GM19468 (cell line): Measurements from ENCODE around the gene MEIS2.

Experiments
- ATAC-seq: cut with Tn5 transposase; IDR thresholded peaks from one replicate; pipeline ENCODE4 v1.9.1; 2021; ENCODE audit warnings: mild to moderate bottlenecking, moderate library complexity, moderate number of reproducible peaks; ENCODE audit not compliant: unreplicated experiment; ENCODE audit errors: extremely low read depth

Gene MEIS2

GRCh38 chr15:37099319-37100108, 835 bp downstream of the MEIS2 start:
- no peak for ATAC-seq

GRCh38 chr15:37098468-37099318, 1.7 kb downstream of the MEIS2 start:
- no peak for ATAC-seq

GRCh38 chr15:37097144-37097919, 3.0 kb downstream of the MEIS2 start:
- no peak for ATAC-seq

DNA sequence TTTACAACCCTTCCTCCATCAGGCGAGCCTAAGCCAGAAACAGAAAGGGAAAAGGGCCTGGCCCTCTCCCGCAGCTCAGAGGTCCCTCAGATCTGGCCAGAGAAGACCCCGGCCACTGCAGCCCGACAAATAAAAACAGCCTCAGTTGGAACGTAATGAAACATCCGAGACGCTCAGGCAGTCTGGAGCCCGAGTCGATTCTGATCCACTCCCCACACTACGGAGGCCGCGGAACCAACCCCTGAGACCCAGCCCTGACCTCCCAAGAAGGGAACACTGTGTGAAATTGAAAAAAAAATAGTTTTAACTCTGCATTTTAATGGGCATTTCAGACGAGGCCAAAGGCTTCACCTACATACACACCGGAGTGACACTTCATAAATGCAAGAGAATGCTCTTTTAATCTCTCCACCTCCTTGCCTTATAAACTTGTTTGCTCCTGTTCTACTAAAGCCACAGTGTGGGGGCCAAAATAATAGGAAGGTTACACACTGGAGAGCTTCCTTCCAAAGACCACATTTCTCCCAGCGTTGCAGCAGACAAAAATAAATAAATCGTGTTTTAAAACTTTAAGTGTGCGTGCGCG, 3.7 kb downstream of the MEIS2 start:
- ATAC-seq = no peak

- ATAC-seq = no peak
Measured at GRCh38 chr15:37095770-37096557, 4.4 kb downstream of the MEIS2 start.

DNA sequence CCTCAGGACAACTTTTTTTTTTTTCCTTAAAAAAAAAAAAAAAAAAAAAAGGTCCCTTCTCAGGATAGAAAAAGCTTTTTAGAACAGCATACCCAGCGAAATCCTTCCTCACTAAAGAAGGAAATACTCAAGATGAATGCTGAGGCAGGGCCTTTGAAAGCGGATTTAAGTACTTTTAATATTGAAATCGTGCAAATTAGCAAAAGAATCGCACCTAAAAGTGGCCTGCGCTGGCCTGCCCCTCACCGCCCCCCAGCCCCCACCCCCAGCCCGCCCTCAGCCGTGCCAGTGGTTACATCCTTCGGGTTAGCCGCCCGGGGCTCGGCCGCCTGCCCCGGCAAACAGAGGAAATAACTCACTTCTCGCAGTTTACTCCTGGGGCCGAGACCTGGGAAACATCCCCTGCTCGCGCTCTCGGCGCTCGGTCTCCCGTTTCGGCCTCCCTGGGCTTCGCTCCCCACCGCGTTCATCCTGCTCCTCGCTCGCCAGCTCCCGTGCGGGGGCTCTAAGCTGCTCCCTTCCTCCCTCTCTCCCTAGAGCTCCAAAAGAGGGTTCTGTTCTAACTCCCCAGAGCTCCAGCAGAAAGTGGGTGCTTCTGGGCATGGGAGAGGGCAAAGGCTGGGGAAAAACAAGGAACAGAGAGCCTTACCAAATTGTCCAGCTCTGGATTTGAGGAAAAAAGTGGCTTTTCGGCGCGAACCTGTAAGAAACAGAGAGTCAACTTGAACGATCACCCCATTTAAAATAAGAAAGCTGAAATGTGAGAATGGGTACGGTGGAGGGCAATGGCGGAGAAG, 5.2 kb downstream of the MEIS2 start:
- ATAC-seq = no peak

DNA sequence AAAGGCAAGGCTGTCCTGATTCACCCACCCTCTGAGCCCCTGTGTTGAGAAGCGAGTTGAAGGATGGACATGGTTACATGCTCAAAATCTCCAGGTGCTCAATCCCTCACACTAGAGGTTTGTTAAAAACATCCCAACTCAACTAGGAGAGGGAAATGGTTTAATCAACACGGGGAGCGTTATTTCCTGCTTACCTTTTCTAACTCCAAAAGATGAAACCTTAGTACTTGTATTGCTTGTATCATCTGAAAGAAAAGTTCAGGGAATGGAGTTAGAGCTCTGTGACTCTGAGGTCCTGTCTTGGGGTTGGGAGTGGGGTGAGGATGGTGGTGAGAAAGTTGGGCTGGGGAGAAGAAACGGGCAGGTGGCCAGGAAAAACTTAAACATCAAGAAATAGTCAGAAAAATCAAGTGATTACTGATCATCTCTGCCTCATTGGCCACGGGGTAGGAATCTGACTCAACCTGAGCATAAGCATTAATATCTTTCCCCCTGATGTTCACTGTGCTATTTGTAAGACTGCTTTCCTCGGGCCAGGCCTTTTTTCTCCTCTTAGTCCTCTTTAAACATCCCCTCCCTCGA, 5.9 kb downstream of the MEIS2 start:
- ATAC-seq = no peak

GRCh38 chr15:37093480-37094332, 6.6 kb downstream of the MEIS2 start:
- no peak for ATAC-seq

DNA sequence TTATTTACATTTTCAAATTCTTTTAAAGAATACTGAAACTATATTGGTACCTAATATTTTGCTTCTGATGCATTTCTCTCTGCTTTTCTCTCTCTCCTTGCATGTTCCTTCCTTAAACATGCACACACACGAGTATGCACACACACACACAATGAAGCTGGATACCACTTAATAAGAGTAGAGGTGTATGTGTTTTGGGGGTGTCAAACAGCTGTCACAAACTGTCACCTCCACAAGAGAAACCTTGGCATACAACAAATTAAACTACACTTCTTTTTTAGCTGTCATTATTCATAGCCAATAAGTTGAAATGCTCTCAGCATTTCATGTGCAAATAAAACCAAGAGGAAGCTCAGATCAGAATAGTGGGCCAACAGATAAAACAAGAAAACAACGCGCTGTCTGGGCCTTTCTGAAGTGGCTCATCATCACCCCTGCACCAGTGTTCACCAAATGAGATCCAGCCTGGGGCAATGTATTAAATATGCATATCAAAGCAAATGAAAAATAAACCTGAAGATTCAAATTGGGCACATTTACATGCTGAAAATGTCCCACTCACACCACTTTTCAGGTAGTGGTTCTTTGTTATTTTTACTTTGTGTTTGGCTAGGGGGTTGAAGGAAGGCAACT, 9.7 kb downstream of the MEIS2 start:
- ATAC-seq = no peak

DNA sequence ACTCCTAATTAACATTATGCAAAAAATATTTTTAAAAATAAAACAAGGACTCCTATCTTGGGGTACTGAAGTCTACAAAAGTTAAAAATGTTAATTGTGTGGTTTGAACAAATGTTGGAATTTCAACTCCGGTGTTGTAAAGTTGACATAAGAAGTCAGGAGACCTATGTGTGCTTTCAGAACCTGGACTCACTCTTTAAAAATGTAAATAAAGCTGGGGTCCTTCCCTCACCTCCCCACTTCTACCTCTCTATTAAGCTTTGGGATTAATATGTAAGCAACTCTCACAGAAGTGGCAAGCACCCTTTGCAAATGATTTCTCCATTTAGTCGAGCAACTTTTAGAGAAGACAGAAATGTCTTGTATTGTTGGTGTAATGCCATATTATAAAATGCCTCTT, 11.9 kb downstream of the MEIS2 start:
- no peak for ATAC-seq

- ATAC-seq = no peak
Measured at GRCh38 chr15:37087131-37087588, 13.2 kb downstream of the MEIS2 start.

DNA sequence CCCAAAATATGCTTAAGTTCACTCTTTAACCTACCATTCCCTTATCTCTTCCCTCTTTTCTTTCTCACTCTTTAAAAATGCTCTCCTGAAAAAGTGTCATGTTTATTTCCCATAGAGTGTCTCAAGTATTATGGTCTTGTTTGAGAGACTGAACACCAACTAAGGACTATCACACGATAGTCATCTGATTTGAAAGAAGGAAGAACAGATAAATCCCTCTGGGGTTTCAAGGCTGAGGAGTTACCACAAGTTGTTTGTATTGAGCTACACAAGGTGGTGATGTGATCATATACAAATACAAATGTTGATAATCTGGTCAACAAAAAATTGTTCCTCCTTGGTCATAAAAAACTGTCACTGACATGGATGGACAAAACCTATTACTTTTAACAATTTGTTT, 13.8 kb downstream of the MEIS2 start:
- no peak for ATAC-seq

DNA sequence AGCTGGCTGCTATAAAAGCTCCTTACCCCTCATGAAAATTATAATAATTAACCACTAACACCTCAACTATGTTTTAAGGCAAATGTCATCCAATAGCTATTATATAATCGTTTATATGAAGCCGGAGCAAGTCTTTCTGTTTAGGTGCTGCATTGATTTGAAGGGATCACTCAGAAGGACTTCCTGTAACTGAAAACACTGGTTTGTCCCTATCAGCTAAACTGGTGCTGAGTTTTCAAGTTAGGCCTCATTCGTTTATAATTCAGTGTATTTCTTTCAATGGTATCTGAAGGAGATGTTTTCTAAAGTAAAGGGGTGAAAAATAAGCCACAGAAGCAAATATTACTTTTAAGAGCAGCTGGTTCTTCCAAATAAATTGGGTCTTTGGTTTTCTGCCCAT, 14.2 kb downstream of the MEIS2 start:
- ATAC-seq = no peak

DNA sequence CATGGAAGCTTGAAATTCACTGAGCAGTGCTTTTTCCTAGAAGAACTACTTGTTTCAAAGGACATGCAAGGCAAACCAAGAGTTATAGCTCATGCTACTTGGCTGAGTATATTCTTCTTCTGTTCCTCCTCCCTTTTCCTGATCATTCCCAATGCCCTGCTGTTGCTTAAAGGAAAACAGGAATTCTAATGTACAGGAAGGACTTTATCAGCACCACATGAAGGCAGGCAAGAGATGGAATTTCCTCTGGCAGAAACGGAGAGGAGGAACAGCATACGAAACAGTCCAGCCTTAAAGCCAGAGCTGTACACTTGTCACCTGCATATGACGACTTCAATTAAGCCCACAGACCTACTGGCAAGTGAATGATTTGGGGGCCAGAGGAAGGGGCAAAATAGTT, 15.7 kb downstream of the MEIS2 start:
- no peak for ATAC-seq

GRCh38 chr15:37083610-37084009, 16.7 kb downstream of the MEIS2 start:
- ATAC-seq = no peak

- no peak for ATAC-seq
Measured at GRCh38 chr15:37081983-37082382, 18.4 kb downstream of the MEIS2 start.
